Measurements from ENCODE around the gene MBIP.

- no peak for TF ChIP-seq CTCF (conservative IDR thresholded peaks at IDR 0.05; ENCODE audit: low read length)
- no peak for TF ChIP-seq EZH2phosphoT487 (IDR thresholded peaks at IDR 0.05; ENCODE audit: borderline replicate concordance)
Observed at GRCh38 chr14:36258241-36258640, 62.2 kb downstream of the MBIP start.

Measured in Loucy (cell line).